Ishikawa (cell line): ENCODE results near the gene RFNG.
A peak's percentile ranks its signal among the peaks of the same experiment; 100 is the strongest.

Experiments
- CEBPB ChIP-seq: IDR thresholded peaks from 2 replicates; pipeline ENCODE4 v1.6.1; 2012
- CREB1 ChIP-seq: IDR thresholded peaks from 2 replicates; pipeline ENCODE4 v1.6.1; 2012; ENCODE audit warnings: low read depth
- EGR1 ChIP-seq: IDR thresholded peaks from 2 replicates; pipeline ENCODE4 v1.6.1; 2012
- EP300 ChIP-seq: IDR thresholded peaks from 2 replicates; pipeline ENCODE4 v1.6.1; 2012; ENCODE audit warnings: borderline replicate concordance
- FOXM1 ChIP-seq: IDR thresholded peaks from 2 replicates; pipeline ENCODE4 v1.6.1; 2012; ENCODE audit warnings: low read depth, borderline replicate concordance
- MAX ChIP-seq: IDR thresholded peaks from 2 replicates; pipeline ENCODE4 v1.6.1; 2012
- NFIC ChIP-seq: IDR thresholded peaks from 2 replicates; pipeline ENCODE4 v1.6.1; 2012
- RAD21 ChIP-seq: IDR thresholded peaks from 2 replicates; pipeline ENCODE4 v1.6.1; 2012; ENCODE audit warnings: low read depth
- REST ChIP-seq: IDR thresholded peaks from 2 replicates; pipeline ENCODE4 v1.6.1; 2012; ENCODE audit warnings: low read depth, mild to moderate bottlenecking
- TAF1 ChIP-seq: IDR thresholded peaks from 2 replicates; pipeline ENCODE4 v1.6.1; 2012; ENCODE audit warnings: low read depth, mild to moderate bottlenecking
- TCF12 ChIP-seq: IDR thresholded peaks from 2 replicates; pipeline ENCODE4 v1.6.1; 2012; ENCODE audit warnings: low read depth
- TEAD4 ChIP-seq: IDR thresholded peaks from 2 replicates; pipeline ENCODE4 v1.6.1; 2012
- USF1 ChIP-seq: IDR thresholded peaks from 2 replicates; pipeline ENCODE4 v1.6.1; 2012
- YY1 ChIP-seq: IDR thresholded peaks from 2 replicates; pipeline ENCODE4 v1.6.1; 2012; ENCODE audit warnings: low read depth
- ZBTB7A ChIP-seq: IDR thresholded peaks from 2 replicates; pipeline ENCODE4 v1.6.1; 2012; ENCODE audit warnings: low read depth

RFNG gene

GRCh38 chr17:82043507-82043906 is 8.1 kb downstream of the RFNG start:
- TF ChIP-seq MAX: no peak
- no peak for TF ChIP-seq USF1
- no peak for TF ChIP-seq TCF12
- TF ChIP-seq CREB1: no peak
- TF ChIP-seq CEBPB: no peak
- TF ChIP-seq ZBTB7A: no peak
- no peak for TF ChIP-seq EGR1
- TF ChIP-seq TAF1: no peak
- TF ChIP-seq YY1: no peak
- no peak for TF ChIP-seq NFIC

GRCh38 chr17:82042649-82043048 is 9.0 kb downstream of the RFNG start:
- TF ChIP-seq TCF12: no peak
- TF ChIP-seq TEAD4: no peak
- no peak for TF ChIP-seq EGR1
- TF ChIP-seq NFIC: no peak
- no peak for TF ChIP-seq REST
- no peak for TF ChIP-seq YY1
- no peak for TF ChIP-seq EP300
- no peak for TF ChIP-seq TAF1
- no peak for TF ChIP-seq MAX

- TF ChIP-seq FOXM1 (no peak), TAF1 (no peak), EGR1 (no peak), ZBTB7A (no peak), MAX (no peak), REST (no peak), YY1 (no peak), TCF12 (no peak), RAD21 (no peak), CREB1 (no peak), NFIC (no peak), CEBPB (no peak), TEAD4 (no peak), EP300 (no peak)
These were observed 10.3 kb downstream of the RFNG start for GRCh38 chr17:82041144-82041814.

- no peak for TF ChIP-seq TEAD4
- TF ChIP-seq NFIC: 0 out of 2 replicates have a peak, but pooled peaks have one; percentile 19
These were observed 11.8 kb downstream of the RFNG start for GRCh38 chr17:82039695-82040299.

GRCh38 chr17:82037889-82038195 is 13.8 kb downstream of the RFNG start:
- TF ChIP-seq TEAD4 (no peak), RAD21 (no peak), TCF12 (no peak), FOXM1 (no peak), USF1 (no peak), CEBPB (no peak), NFIC (no peak), YY1 (no peak), CREB1 (no peak)
